GM06990 (cell line): ENCODE data around the gene ICA1.
A peak's percentile ranks its signal among the peaks of the same experiment; 100 is the strongest.

ENCODE experiments used
- DNase-seq: peaks from one replicate; pipeline ENCODE4 v3.0.0-alpha.2; 2011; ENCODE audit not compliant: insufficient read length; ENCODE audit errors: extremely low read depth
- H3K27me3 ChIP-seq: replicated peaks from 2 replicates; pipeline ENCODE4 v1.6.0; 2011; ENCODE audit warnings: low read length; ENCODE audit not compliant: control insufficient read depth, insufficient read depth
- H3K36me3 ChIP-seq: 2 replicates; pipeline ENCODE4 v1.5.1; 2011; ENCODE audit warnings: low read length; ENCODE audit not compliant: control insufficient read depth, insufficient read depth
- H3K4me3 ChIP-seq: replicated peaks from 2 replicates; pipeline ENCODE4 v1.5.1; 2011; ENCODE audit warnings: low read depth, mild to moderate bottlenecking, control low read depth, low read length
- CTCF ChIP-seq: IDR thresholded peaks from 2 replicates; pipeline ENCODE4 v1.5.1; 2011; ENCODE audit warnings: low read length, control low read depth, mild to moderate bottlenecking, inconsistent platforms; ENCODE audit not compliant: insufficient read depth, poor library complexity, severe bottlenecking

The ICA1 gene

GRCh38 chr7:8119262-8119661, 142.7 kb downstream of the ICA1 start:
- TF ChIP-seq CTCF = no peak
- H3K36me3 ChIP-seq = no peaks in the 10 kb centered on the region
- no peak for DNase-seq
- H3K27me3 ChIP-seq = no peaks in the 10 kb centered on the region
- no peak overlapping the region for H3K4me3 ChIP-seq

GRCh38 chr7:8117195-8117594, 144.8 kb downstream of the ICA1 start:
- DNase-seq = no peak
- no peak for TF ChIP-seq CTCF

GRCh38 chr7:8115547-8116402, 146.2 kb downstream of the ICA1 start:
- no peak overlapping the region for H3K4me3 ChIP-seq
- no peaks in the 10 kb centered on the region for H3K27me3 ChIP-seq
- no peak for TF ChIP-seq CTCF
- H3K36me3 ChIP-seq = no peaks in the 10 kb centered on the region
- DNase-seq = peak; percentile 81

More at GRCh38 chr7:8117195-8117594, 144.8 kb downstream of the ICA1 start:
- H3K36me3 ChIP-seq = no peaks in the 10 kb centered on the region
- H3K27me3 ChIP-seq = no peaks in the 10 kb centered on the region
- no peak overlapping the region for H3K4me3 ChIP-seq

GRCh38 chr7:8114175-8114574, 147.8 kb downstream of the ICA1 start:
- DNase-seq = no peak
- no peak for TF ChIP-seq CTCF
- no peaks in the 10 kb centered on the region for H3K27me3 ChIP-seq
- no peaks in the 10 kb centered on the region for H3K36me3 ChIP-seq
- H3K4me3 ChIP-seq = peak overlapping the region; percentile 58

GRCh38 chr7:8113184-8113583, 148.8 kb downstream of the ICA1 start:
- TF ChIP-seq CTCF = no peak
- H3K36me3 ChIP-seq = no peaks in the 10 kb centered on the region
- peak overlapping the region; percentile 58 for H3K4me3 ChIP-seq
- no peak for DNase-seq
- H3K27me3 ChIP-seq = no peaks in the 10 kb centered on the region
